Ishikawa (cell line): ENCODE data around the gene CEP104.

Experiments used
- CEBPB ChIP-seq: IDR thresholded peaks from 2 replicates; pipeline ENCODE4 v1.6.1; 2012
- CREB1 ChIP-seq: IDR thresholded peaks from 2 replicates; pipeline ENCODE4 v1.6.1; 2012; ENCODE audit warnings: low read depth
- EGR1 ChIP-seq: IDR thresholded peaks from 2 replicates; pipeline ENCODE4 v1.6.1; 2012
- EP300 ChIP-seq: IDR thresholded peaks from 2 replicates; pipeline ENCODE4 v1.6.1; 2012; ENCODE audit warnings: borderline replicate concordance
- FOXM1 ChIP-seq: IDR thresholded peaks from 2 replicates; pipeline ENCODE4 v1.6.1; 2012; ENCODE audit warnings: low read depth, borderline replicate concordance
- NFIC ChIP-seq: IDR thresholded peaks from 2 replicates; pipeline ENCODE4 v1.6.1; 2012
- RAD21 ChIP-seq: IDR thresholded peaks from 2 replicates; pipeline ENCODE4 v1.6.1; 2012; ENCODE audit warnings: low read depth
- TAF1 ChIP-seq: IDR thresholded peaks from 2 replicates; pipeline ENCODE4 v1.6.1; 2012; ENCODE audit warnings: low read depth, mild to moderate bottlenecking
- TCF12 ChIP-seq: IDR thresholded peaks from 2 replicates; pipeline ENCODE4 v1.6.1; 2012; ENCODE audit warnings: low read depth
- TEAD4 ChIP-seq: IDR thresholded peaks from 2 replicates; pipeline ENCODE4 v1.6.1; 2012
- YY1 ChIP-seq: IDR thresholded peaks from 2 replicates; pipeline ENCODE4 v1.6.1; 2012; ENCODE audit warnings: low read depth
- ZBTB7A ChIP-seq: IDR thresholded peaks from 2 replicates; pipeline ENCODE4 v1.6.1; 2012; ENCODE audit warnings: low read depth
- TF ChIP-seq, protein P1 (sequence below): IDR thresholded peaks from 2 replicates; pipeline ENCODE4 v1.6.1; 2012; ENCODE audit warnings: low read depth, mild to moderate bottlenecking
- TF ChIP-seq, protein P2 (sequence below): IDR thresholded peaks from 2 replicates; pipeline ENCODE4 v1.6.1; 2012
- TF ChIP-seq, protein P3 (sequence below): IDR thresholded peaks from 2 replicates; pipeline ENCODE4 v1.6.1; 2012

Gene CEP104

DNA sequence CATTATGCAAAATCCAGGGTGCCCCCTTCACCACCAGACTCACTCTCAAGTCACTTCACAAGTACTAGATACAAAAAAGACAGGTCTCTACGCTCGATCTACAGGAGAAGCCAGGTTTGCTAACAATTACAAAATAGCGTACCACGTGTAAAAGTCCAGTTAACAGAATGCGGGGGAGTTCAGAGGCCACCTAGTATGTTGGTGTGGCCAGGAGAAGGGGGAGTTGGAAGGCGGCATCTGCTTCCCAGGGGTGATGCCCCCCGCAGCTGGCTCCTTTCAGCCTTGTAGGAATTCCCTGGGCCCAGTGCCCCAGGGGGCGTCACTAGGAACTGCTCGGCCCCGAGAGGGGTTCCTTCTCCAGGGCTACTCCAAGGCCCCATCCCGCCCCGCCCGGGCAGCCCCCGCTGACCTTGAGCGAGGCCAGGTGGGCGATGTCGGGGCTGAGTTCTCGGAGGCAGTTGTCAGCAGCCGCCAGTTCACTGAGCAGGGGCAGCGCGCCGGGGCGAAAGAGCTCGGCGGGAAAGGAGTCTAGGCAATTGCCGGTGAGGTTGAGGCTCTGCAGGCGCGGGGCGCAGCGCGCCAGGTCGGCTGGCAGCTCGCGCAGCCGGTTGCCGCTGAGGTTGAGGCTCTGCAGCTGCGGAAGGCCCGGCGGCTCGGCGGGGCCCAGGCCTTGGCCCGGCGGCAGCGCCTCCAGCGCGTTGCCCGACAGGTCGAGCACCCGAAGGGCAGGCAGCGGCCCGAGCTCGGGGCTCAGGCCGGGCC is 61.4 kb downstream of the CEP104 start:
- TF ChIP-seq CEBPB (peak; percentile 27; the same call in 1 of the 2 replicates), FOXM1 (no peak)

DNA sequence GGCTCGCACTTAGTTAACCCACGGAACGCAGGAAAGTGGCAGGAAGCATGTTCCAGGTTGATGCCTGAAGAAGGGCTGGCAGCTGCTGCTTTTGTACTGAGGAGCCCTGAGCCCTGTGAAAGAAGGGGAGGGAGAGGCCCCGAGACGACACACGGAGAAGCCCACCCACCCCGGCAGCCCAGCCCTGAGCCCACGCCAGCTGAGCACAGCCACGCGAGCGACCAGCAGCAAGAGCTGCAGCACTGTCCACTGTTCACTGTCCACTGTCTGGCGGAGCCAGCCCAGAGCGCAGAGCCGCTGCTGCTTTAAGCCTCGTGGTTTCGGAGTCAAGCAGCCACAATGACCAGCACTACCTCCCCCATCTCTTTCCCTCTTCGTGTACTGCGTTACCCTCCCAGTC is 66.1 kb downstream of the CEP104 start:
- TF ChIP-seq TCF12 = no peak
- TF ChIP-seq TEAD4 = no peak
- TF ChIP-seq, protein P1, sequence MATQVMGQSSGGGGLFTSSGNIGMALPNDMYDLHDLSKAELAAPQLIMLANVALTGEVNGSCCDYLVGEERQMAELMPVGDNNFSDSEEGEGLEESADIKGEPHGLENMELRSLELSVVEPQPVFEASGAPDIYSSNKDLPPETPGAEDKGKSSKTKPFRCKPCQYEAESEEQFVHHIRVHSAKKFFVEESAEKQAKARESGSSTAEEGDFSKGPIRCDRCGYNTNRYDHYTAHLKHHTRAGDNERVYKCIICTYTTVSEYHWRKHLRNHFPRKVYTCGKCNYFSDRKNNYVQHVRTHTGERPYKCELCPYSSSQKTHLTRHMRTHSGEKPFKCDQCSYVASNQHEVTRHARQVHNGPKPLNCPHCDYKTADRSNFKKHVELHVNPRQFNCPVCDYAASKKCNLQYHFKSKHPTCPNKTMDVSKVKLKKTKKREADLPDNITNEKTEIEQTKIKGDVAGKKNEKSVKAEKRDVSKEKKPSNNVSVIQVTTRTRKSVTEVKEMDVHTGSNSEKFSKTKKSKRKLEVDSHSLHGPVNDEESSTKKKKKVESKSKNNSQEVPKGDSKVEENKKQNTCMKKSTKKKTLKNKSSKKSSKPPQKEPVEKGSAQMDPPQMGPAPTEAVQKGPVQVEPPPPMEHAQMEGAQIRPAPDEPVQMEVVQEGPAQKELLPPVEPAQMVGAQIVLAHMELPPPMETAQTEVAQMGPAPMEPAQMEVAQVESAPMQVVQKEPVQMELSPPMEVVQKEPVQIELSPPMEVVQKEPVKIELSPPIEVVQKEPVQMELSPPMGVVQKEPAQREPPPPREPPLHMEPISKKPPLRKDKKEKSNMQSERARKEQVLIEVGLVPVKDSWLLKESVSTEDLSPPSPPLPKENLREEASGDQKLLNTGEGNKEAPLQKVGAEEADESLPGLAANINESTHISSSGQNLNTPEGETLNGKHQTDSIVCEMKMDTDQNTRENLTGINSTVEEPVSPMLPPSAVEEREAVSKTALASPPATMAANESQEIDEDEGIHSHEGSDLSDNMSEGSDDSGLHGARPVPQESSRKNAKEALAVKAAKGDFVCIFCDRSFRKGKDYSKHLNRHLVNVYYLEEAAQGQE = no peak
- TF ChIP-seq RAD21 = no peak
- TF ChIP-seq ZBTB7A = no peak
- no peak for TF ChIP-seq YY1
- TF ChIP-seq TAF1 = no peak
- TF ChIP-seq NFIC = no peak
- TF ChIP-seq, protein P2, sequence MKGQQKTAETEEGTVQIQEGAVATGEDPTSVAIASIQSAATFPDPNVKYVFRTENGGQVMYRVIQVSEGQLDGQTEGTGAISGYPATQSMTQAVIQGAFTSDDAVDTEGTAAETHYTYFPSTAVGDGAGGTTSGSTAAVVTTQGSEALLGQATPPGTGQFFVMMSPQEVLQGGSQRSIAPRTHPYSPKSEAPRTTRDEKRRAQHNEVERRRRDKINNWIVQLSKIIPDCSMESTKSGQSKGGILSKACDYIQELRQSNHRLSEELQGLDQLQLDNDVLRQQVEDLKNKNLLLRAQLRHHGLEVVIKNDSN = no peak
- TF ChIP-seq CREB1 = no peak
- TF ChIP-seq CEBPB = no peak
- no peak for TF ChIP-seq FOXM1
- TF ChIP-seq EGR1 = no peak
- no peak for TF ChIP-seq EP300
- TF ChIP-seq, protein P3, sequence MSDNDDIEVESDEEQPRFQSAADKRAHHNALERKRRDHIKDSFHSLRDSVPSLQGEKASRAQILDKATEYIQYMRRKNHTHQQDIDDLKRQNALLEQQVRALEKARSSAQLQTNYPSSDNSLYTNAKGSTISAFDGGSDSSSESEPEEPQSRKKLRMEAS = no peak

DNA sequence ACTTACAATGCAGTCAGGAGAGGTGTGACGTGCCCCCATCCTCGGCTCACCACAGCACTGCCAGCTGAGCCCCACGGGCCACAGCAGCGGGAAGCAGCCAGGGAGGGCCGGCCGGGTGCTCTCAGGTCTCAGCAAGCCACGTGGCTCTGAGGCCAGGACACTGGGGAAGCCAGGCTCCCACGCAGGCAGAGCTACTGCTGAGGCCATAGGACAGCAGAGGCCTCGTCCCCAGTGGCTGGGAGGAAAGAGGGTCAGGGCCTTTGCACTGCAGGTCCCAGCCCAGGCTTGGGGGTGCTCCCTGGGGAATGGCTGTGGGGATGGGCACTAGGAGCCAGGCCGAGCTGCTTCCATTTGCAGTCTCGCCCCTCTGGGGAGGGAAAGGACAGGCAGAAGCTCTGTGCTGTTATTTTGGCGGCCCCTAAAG is 66.5 kb downstream of the CEP104 start:
- TF ChIP-seq ZBTB7A = no peak
- TF ChIP-seq, protein P2 = no peak
- TF ChIP-seq, protein P1 = no peak
- TF ChIP-seq, protein P3 = no peak
- TF ChIP-seq FOXM1 = no peak
- TF ChIP-seq EP300 = no peak
- TF ChIP-seq CREB1 = no peak
- no peak for TF ChIP-seq RAD21
- TF ChIP-seq YY1 = no peak
- no peak for TF ChIP-seq TEAD4
- no peak for TF ChIP-seq CEBPB
- no peak for TF ChIP-seq TAF1
- TF ChIP-seq EGR1 = no peak
- TF ChIP-seq NFIC = no peak

DNA sequence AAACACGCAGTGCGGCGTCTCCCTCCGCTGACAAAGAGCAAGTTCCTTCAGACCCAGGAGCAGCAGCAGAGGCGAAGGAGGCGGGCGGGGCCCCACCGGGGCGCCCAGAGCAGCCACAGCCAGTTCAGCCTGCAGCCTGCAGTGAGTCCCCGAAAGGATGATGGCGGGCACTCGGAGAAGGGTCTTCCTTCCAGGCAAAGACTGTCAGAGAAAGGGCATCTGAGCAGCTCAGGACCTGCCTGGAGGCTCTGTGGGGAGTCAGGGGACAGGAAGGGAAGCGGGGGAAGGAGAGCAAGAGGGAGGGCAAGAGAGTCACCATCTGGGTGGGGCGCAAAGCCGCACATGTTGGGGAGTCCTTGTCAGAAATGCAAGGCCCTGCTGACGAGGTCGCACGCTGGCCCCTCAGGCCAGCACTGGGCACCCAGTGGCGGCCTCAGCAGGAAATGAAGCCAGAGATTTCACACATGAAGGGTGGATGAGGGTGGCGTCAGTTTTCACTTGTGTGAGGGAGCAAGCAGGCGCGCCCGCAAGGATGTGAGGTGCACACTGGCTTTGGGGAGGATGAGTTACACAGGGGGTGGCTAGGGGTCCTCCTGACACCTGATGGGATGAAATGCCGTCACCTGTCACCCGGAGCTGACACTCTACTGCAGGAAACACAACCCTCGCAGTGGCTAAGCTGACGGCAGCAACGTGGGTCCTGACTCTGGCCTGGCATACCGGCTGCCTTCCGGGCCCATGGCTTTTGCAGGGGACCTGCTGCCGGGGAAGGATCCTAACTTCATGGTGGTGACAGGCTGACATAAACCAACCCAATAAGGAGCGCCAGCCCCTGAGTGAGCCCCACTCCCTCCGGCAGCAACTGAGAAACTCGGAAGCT is 67.3 kb downstream of the CEP104 start:
- TF ChIP-seq FOXM1 (no peak), CEBPB (no peak), TCF12 (no peak), RAD21 (no peak)

DNA sequence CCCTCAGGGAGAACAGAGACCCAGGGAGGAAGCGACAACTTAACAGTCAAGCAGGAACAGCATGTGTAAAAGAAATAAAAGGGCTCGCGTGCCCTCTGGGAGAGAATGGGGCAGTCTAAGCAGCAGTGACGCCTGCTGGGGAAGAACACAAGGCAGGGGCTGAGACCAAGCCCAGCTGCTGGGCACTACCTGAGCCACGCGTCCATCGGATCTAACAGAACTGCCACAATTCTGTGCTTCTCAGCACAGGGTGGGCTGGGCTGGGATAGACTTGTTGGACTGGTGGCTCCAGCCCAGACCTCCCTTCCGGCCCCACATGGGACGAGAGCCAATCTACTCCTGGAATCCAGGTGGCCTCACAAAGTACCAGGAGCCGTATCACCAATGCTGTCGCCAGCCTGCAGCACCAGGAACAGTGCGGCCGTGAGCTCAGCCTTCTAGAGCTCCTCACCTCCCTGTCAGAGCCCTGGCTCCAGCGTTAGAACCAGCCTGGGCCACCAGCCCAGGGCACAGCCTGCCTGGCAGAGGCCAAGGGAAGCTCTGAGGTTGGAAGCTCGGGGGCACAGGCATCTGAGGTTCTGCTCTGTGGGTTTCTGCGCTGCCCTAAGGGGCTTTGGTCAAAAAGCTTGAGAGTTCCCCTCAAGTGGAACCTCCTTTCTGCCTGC is 68.1 kb downstream of the CEP104 start:
- no peak for TF ChIP-seq ZBTB7A
